Measurements from ENCODE around the gene TRIM34. TPM values are rescaled to one million over a fixed set of nuclear protein-coding genes. Genes with fewer than 3 reads are reported as not detected.

The TRIM34 gene
- polyA plus RNA-seq, 1 donor from 2014 or later, result not detected

DNA sequence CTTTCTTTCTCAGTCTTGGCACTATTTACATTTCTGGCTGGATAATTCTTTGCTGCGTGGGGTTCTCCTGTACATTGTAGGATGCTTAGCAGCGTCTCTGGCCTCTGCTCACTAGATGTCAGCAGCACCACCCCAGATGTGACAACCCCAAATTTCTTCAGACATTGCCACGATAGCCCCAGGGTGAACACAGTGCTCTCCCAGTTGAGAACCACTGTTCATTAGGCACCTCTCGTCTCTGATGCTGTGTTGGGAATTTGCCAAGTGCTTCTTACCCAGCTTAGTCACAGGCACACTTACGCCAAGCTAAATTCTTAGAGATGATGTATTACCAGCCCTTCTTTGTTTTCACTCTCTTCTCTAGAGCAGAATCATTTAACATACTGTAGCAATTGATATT lies 19.0 kb upstream of the TRIM34 start:
- H3K36me3 ChIP-seq (ENCODE audit: insufficient read depth, low read length), result no peaks in the 10 kb centered on the region

DNA sequence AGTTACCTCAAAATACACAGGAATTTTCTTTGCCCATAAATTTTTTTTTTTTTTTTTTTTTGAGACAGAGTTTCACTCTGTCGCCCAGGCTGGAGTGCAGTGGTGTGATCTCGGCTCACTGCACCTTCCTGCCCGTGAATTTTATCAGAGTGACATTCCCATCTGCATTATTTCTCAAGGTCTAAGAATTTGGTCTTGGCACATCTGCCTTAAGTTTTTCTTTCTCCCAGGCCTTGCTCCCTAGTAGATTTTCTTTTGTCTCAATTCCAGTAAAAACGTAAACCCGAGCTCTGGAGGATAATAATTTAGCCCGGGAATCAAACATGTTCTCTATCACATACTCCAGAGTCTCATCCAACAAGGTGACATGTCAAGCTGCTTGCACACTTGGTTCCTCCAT lies 16.0 kb upstream of the TRIM34 start:
- Histone ChIP-seq H3K27me3 (ENCODE audit: insufficient read depth, low read depth, low read length) (no peaks in the 10 kb centered on the region), H4K20me1 (ENCODE audit: insufficient read depth) (no peaks in the 10 kb centered on the region), H3F3A (ENCODE audit: insufficient read depth, low read length, poor library complexity, severe bottlenecking) (no peaks in the 10 kb centered on the region), H3K4me2 (ENCODE audit: low read length) (no peak overlapping the region), H3K9ac (ENCODE audit: low read length) (no peak overlapping the region), H3K4me3 (ENCODE audit: low read length) (no peak overlapping the region), H3K9me2 (ENCODE audit: insufficient read depth, low read length) (no peaks in the 10 kb centered on the region), H3K27ac (ENCODE audit: low read length) (no peak overlapping the region), H2AFZ (ENCODE audit: low read depth, low read length) (no peak overlapping the region), H3K79me2 (replicated peaks; ENCODE audit: insufficient read depth, low read length) (no peaks in the 10 kb centered on the region), H3K36me3 (ENCODE audit: insufficient read depth, low read length) (no peaks in the 10 kb centered on the region), H3K9me3 (ENCODE audit: low read length) (no peaks in the 10 kb centered on the region)
- TF ChIP-seq MXI1 (conservative IDR thresholded peaks at IDR 0.05; ENCODE audit: poor library complexity, severe bottlenecking) (no peak), EP300 (conservative IDR thresholded peaks at IDR 0.05; ENCODE audit: poor library complexity, severe bottlenecking) (no peak), TAF1 (IDR thresholded peaks at IDR 0.05; ENCODE audit: low read depth) (no peak), RAD21 (conservative IDR thresholded peaks at IDR 0.05) (no peak), POLR2AphosphoS5 (IDR thresholded peaks at IDR 0.05) (no peak), EZH2 (IDR thresholded peaks at IDR 0.05; ENCODE audit: borderline replicate concordance, insufficient read depth, low read length, poor library complexity, severe bottlenecking) (no peak), SMC3 (conservative IDR thresholded peaks at IDR 0.05; ENCODE audit: poor library complexity) (no peak)
- TF ChIP-seq, protein P1, sequence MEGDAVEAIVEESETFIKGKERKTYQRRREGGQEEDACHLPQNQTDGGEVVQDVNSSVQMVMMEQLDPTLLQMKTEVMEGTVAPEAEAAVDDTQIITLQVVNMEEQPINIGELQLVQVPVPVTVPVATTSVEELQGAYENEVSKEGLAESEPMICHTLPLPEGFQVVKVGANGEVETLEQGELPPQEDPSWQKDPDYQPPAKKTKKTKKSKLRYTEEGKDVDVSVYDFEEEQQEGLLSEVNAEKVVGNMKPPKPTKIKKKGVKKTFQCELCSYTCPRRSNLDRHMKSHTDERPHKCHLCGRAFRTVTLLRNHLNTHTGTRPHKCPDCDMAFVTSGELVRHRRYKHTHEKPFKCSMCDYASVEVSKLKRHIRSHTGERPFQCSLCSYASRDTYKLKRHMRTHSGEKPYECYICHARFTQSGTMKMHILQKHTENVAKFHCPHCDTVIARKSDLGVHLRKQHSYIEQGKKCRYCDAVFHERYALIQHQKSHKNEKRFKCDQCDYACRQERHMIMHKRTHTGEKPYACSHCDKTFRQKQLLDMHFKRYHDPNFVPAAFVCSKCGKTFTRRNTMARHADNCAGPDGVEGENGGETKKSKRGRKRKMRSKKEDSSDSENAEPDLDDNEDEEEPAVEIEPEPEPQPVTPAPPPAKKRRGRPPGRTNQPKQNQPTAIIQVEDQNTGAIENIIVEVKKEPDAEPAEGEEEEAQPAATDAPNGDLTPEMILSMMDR (IDR thresholded peaks at IDR 0.05; ENCODE audit: poor library complexity, severe bottlenecking), result no peak
- TF ChIP-seq, protein P2, sequence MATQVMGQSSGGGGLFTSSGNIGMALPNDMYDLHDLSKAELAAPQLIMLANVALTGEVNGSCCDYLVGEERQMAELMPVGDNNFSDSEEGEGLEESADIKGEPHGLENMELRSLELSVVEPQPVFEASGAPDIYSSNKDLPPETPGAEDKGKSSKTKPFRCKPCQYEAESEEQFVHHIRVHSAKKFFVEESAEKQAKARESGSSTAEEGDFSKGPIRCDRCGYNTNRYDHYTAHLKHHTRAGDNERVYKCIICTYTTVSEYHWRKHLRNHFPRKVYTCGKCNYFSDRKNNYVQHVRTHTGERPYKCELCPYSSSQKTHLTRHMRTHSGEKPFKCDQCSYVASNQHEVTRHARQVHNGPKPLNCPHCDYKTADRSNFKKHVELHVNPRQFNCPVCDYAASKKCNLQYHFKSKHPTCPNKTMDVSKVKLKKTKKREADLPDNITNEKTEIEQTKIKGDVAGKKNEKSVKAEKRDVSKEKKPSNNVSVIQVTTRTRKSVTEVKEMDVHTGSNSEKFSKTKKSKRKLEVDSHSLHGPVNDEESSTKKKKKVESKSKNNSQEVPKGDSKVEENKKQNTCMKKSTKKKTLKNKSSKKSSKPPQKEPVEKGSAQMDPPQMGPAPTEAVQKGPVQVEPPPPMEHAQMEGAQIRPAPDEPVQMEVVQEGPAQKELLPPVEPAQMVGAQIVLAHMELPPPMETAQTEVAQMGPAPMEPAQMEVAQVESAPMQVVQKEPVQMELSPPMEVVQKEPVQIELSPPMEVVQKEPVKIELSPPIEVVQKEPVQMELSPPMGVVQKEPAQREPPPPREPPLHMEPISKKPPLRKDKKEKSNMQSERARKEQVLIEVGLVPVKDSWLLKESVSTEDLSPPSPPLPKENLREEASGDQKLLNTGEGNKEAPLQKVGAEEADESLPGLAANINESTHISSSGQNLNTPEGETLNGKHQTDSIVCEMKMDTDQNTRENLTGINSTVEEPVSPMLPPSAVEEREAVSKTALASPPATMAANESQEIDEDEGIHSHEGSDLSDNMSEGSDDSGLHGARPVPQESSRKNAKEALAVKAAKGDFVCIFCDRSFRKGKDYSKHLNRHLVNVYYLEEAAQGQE (IDR thresholded peaks at IDR 0.05; ENCODE audit: borderline replicate concordance), result no peak

More for the DNA sequence above, 19.0 kb upstream of the TRIM34 start:
- H3K79me2 ChIP-seq (replicated peaks; ENCODE audit: insufficient read depth, low read length), result no peaks in the 10 kb centered on the region
- no peaks in the 10 kb centered on the region for H3F3A ChIP-seq (ENCODE audit: insufficient read depth, low read length, poor library complexity, severe bottlenecking)
- H3K4me2 ChIP-seq (ENCODE audit: low read length), result no peak overlapping the region
- no peaks in the 10 kb centered on the region for H3K9me3 ChIP-seq (ENCODE audit: low read length)
- H3K9me2 ChIP-seq (ENCODE audit: insufficient read depth, low read length), result no peaks in the 10 kb centered on the region
- no peak overlapping the region for H3K27ac ChIP-seq (ENCODE audit: low read length)
- H2AFZ ChIP-seq (ENCODE audit: low read depth, low read length), result no peak overlapping the region
- no peak overlapping the region for H3K4me3 ChIP-seq (ENCODE audit: low read length)
- no peak for TF ChIP-seq SMC3 (conservative IDR thresholded peaks at IDR 0.05; ENCODE audit: poor library complexity)
- TF ChIP-seq TAF1 (IDR thresholded peaks at IDR 0.05; ENCODE audit: low read depth), result no peak
- TF ChIP-seq RAD21 (conservative IDR thresholded peaks at IDR 0.05), result no peak
- TF ChIP-seq MXI1 (conservative IDR thresholded peaks at IDR 0.05; ENCODE audit: poor library complexity, severe bottlenecking), result no peak
- no peak for TF ChIP-seq EZH2 (IDR thresholded peaks at IDR 0.05; ENCODE audit: borderline replicate concordance, insufficient read depth, low read length, poor library complexity, severe bottlenecking)
- no peak for TF ChIP-seq EP300 (conservative IDR thresholded peaks at IDR 0.05; ENCODE audit: poor library complexity, severe bottlenecking)
- H3K9ac ChIP-seq (ENCODE audit: low read length), result no peak overlapping the region
- no peaks in the 10 kb centered on the region for H3K27me3 ChIP-seq (ENCODE audit: insufficient read depth, low read depth, low read length)
- H4K20me1 ChIP-seq (ENCODE audit: insufficient read depth), result no peaks in the 10 kb centered on the region

Data from neural cell (in vitro differentiated cells).